Gastrocnemius medialis (tissue), 4 donors: ENCODE results near the gene SNAPC4. TPM values are rescaled to one million over a fixed set of nuclear protein-coding genes. Genes with fewer than 3 reads are reported as not detected.

Experiments
- ATAC-seq, 2 donors: fragments of 150-250 bp; one replicate each; pipeline ENCODE4 v1.9.1; 2016
- DNase-seq, 2 donors: peaks; one replicate each; pipeline ENCODE4 v3.0.0-alpha.2; 2019
- H3K27ac ChIP-seq, 4 donors: fragments of 200-600 bp; sonication (generic); 1 replicate in 1 of 4; 2 replicates in 3 of 4; pipeline ENCODE4 v1.5.1; 2016 to 2018; ENCODE audit warnings: mild to moderate bottlenecking in 2 of 4, moderate library complexity in 1 of 4
- H3K27me3 ChIP-seq, 3 donors: fragments of 200-600 bp; sonication (generic) in 2 of 3; 1 replicate in 1 of 3; 2 replicates in 2 of 3; pipeline versions ENCODE4 v1.5.1 to v1.6.0; 2016 to 2019; ENCODE audit warnings: mild to moderate bottlenecking in 1 of 3, moderate library complexity in 1 of 3
- H3K36me3 ChIP-seq, 2 donors: fragments of 200-600 bp; sonication (generic) in 1 of 2; one replicate each; pipeline ENCODE4 v1.5.1; 2017 to 2018
- H3K4me1 ChIP-seq, 2 donors: fragments of 200-600 bp; sonication (generic) in 1 of 2; one replicate each; pipeline ENCODE4 v1.5.1; 2016 to 2017; ENCODE audit warnings: mild to moderate bottlenecking in 2 of 2
- H3K4me3 ChIP-seq, 4 donors: fragments of 200-600 bp; sonication (generic) in 3 of 4; 1 replicate in 1 of 4; 2 replicates in 3 of 4; pipeline ENCODE4 v1.5.1; 2016 to 2019; ENCODE audit warnings: mild to moderate bottlenecking in 2 of 4
- H3K9me3 ChIP-seq, 3 donors: fragments of 200-600 bp; sonication (generic) in 2 of 3; 1 replicate in 1 of 3; 2 replicates in 2 of 3; pipeline ENCODE4 v1.5.1; 2016 to 2019
- CTCF ChIP-seq, 5 experiments: fragments of 450-650 bp in 3 of 5; fragments of 200-600 bp in 2 of 5; sonication (generic) in 2 of 5; IDR thresholded peaks in 4 of 5; conservative IDR thresholded peaks in 1 of 5; 1 replicate in 4 of 5; 2 replicates in 1 of 5; pipeline ENCODE4 v1.5.1; 2016 to 2019; ENCODE audit warnings: antibody characterized with exemption in 5 of 5, mild to moderate bottlenecking in 3 of 5, moderate library complexity in 3 of 5
- POLR2A ChIP-seq, 2 donors: fragments of 450-650 bp; IDR thresholded peaks; one replicate each; pipeline ENCODE4 v1.6.1; 2017; ENCODE audit warnings: antibody characterized with exemption in 2 of 2, mild to moderate bottlenecking in 2 of 2, moderate library complexity in 2 of 2
- in situ Hi-C, 4 donors: fragments of 200-750 bp; cut with MboI; loops; one replicate each; pipeline versions ENCODE4 v1.15.0 to v1.8.0; 2017; ENCODE audit warnings: low sequenced_read_pairs in 4 of 4
- intact Hi-C: fragments of 100-400 bp; cut with DNase I; formaldehyde crosslinking; loops from one replicate; pipeline ENCODE4 v1.15.1; 2023; ENCODE audit warnings: low total_unique reads
- total RNA-seq, 4 donors: library from RNA; depleted of rRNA; stranded (reverse); fragments of >200 nt; gene quantifications; one replicate each; pipeline versions ENCODE4 v1.1.0 to v1.2.3, GENCODE V29; 2016

SNAPC4 gene
- total RNA-seq, 4 donors from 2014 or later, result 2.3 to 6.0 (median 3.9) TPM

GRCh38 chr9:136433849-136434579, 34.0 kb upstream of the SNAPC4 start:
- DNase-seq (no peak), ATAC-seq (no peak)
- TF ChIP-seq CTCF (IDR thresholded peaks at IDR 0.05 in 4 of 5, conservative IDR thresholded peaks at IDR 0.05 in 1 of 5) (no peak), POLR2A (IDR thresholded peaks at IDR 0.05) (no peak)
- H3K4me1 ChIP-seq, result peaks cover 18 to 22% of the 10 kb centered on the region in 2 donors
- H3K27me3 ChIP-seq, result no peaks in the 10 kb centered on the region
- no peak overlapping the region for H3K27ac ChIP-seq
- intact Hi-C loops, result no loop called here
- H3K36me3 ChIP-seq, result peaks cover 0 to 27% of the 10 kb centered on the region in 2 donors
- H3K9me3 ChIP-seq, result no peaks in the 10 kb centered on the region
- no peak overlapping the region for H3K4me3 ChIP-seq
- in situ Hi-C loops, result no loop called here

- peaks cover 14 to 18% of the 10 kb centered on the region in 2 donors for H3K4me1 ChIP-seq
- DNase-seq (no peak), ATAC-seq (no peak)
- no peaks in the 10 kb centered on the region for H3K9me3 ChIP-seq
- no peaks in the 10 kb centered on the region for H3K27me3 ChIP-seq
- peaks cover 0 to 35% of the 10 kb centered on the region in 2 donors for H3K36me3 ChIP-seq
- H3K27ac ChIP-seq, result no peak overlapping the region
- H3K4me3 ChIP-seq, result no peak overlapping the region
- no peak for TF ChIP-seq POLR2A (IDR thresholded peaks at IDR 0.05)
- TF ChIP-seq CTCF (IDR thresholded peaks at IDR 0.05 in 4 of 5, conservative IDR thresholded peaks at IDR 0.05 in 1 of 5), result no peak
- intact Hi-C loops, result no loop called here
- in situ Hi-C loops, result no loop called here
Measured at GRCh38 chr9:136433043-136433715, 33.2 kb upstream of the SNAPC4 start.

- peaks cover 8 to 12% of the 10 kb centered on the region in 2 donors for H3K4me1 ChIP-seq
- no peaks in the 10 kb centered on the region for H3K9me3 ChIP-seq
- intact Hi-C loops, result no loop called here
- no peak overlapping the region for H3K27ac ChIP-seq
- DNase-seq, result no peak
- peaks cover 0 to 39% of the 10 kb centered on the region in 2 donors for H3K36me3 ChIP-seq
- no peak for ATAC-seq
- TF ChIP-seq CTCF (IDR thresholded peaks at IDR 0.05 in 4 of 5, conservative IDR thresholded peaks at IDR 0.05 in 1 of 5) (no peak), POLR2A (IDR thresholded peaks at IDR 0.05) (no peak)
- no peak overlapping the region for H3K4me3 ChIP-seq
- in situ Hi-C loops, result no loop called here
- H3K27me3 ChIP-seq, result no peaks in the 10 kb centered on the region
Measured at GRCh38 chr9:136432591-136432990, 32.6 kb upstream of the SNAPC4 start.

- Histone ChIP-seq H3K36me3 (peaks cover 0 to 39% of the 10 kb centered on the region in 2 donors), H3K9me3 (no peaks in the 10 kb centered on the region), H3K27ac (no peak overlapping the region), H3K4me1 (peaks cover under 1 to 5% of the 10 kb centered on the region in 2 donors), H3K27me3 (no peaks in the 10 kb centered on the region), H3K4me3 (no peak overlapping the region)
- no peak for ATAC-seq
- TF ChIP-seq CTCF (IDR thresholded peaks at IDR 0.05 in 4 of 5, conservative IDR thresholded peaks at IDR 0.05 in 1 of 5) (no peak), POLR2A (IDR thresholded peaks at IDR 0.05) (no peak)
- intact Hi-C loops (no loop called here), in situ Hi-C loops (no loop called here)
- no peak for DNase-seq
Measured at GRCh38 chr9:136431782-136432350, 31.9 kb upstream of the SNAPC4 start.
